Hepatocyte (in vitro differentiated cells): ENCODE results near the gene EEF1G. TPM values are rescaled to one million over a fixed set of nuclear protein-coding genes. Genes with fewer than 3 reads are reported as not detected.

ENCODE experiments used
- DNase-seq: peaks from one replicate; pipeline ENCODE4 v3.0.0-alpha.2; 2016; ENCODE audit warnings: low spot score
- H2AFZ ChIP-seq: fragments of 200-600 bp; sonication (generic); 2 replicates; pipeline ENCODE4 v1.6.0; 2016; ENCODE audit warnings: antibody characterized with exemption, mild to moderate bottlenecking
- H3K27ac ChIP-seq: fragments of 200-600 bp; sonication (generic); 2 replicates; pipeline ENCODE4 v1.5.1; 2016; ENCODE audit warnings: mild to moderate bottlenecking
- H3K27me3 ChIP-seq: fragments of 200-600 bp; sonication (generic); 2 replicates; pipeline ENCODE4 v1.6.1; 2016
- H3K36me3 ChIP-seq: fragments of 200-600 bp; sonication (generic); replicated peaks from 2 replicates; pipeline ENCODE4 v1.5.1; 2016; ENCODE audit warnings: low read depth; ENCODE audit not compliant: insufficient read depth
- H3K4me1 ChIP-seq: fragments of 200-600 bp; sonication (generic); 2 replicates; pipeline ENCODE4 v1.5.1; 2016; ENCODE audit warnings: mild to moderate bottlenecking, moderate library complexity; ENCODE audit not compliant: insufficient read depth
- H3K4me2 ChIP-seq: fragments of 200-600 bp; sonication (generic); 2 replicates; pipeline ENCODE4 v1.6.0; 2016
- H3K4me3 ChIP-seq: fragments of 200-600 bp; sonication (generic); 2 replicates; pipeline ENCODE4 v1.5.1; 2016; ENCODE audit warnings: mild to moderate bottlenecking
- H3K79me2 ChIP-seq: fragments of 200-600 bp; sonication (generic); 2 replicates; pipeline ENCODE4 v1.6.0; 2017; ENCODE audit warnings: mild to moderate bottlenecking
- H3K9me2 ChIP-seq: fragments of 200-600 bp; sonication (generic); replicated peaks from 2 replicates; pipeline ENCODE4 v1.6.0; 2017; ENCODE audit warnings: mild to moderate bottlenecking; ENCODE audit not compliant: insufficient read depth
- H3K9me3 ChIP-seq: fragments of 200-600 bp; sonication (generic); 2 replicates; pipeline ENCODE4 v1.5.1; 2016; ENCODE audit warnings: low read depth, mild to moderate bottlenecking
- H4K20me1 ChIP-seq: fragments of 200-600 bp; sonication (generic); 2 replicates; pipeline ENCODE4 v1.6.0; 2016; ENCODE audit warnings: mild to moderate bottlenecking; ENCODE audit not compliant: insufficient read depth, poor library complexity, severe bottlenecking
- EZH2 ChIP-seq: fragments of 200-600 bp; sonication (generic); IDR thresholded peaks from 2 replicates; pipeline ENCODE4 v1.6.1; 2016; ENCODE audit warnings: antibody characterized with exemption, mild to moderate bottlenecking, borderline replicate concordance
- EZH2phosphoT487 ChIP-seq: fragments of 200-600 bp; sonication (generic); IDR thresholded peaks from one replicate; pipeline ENCODE4 v1.6.1; 2018; ENCODE audit warnings: antibody characterized with exemption, mild to moderate bottlenecking, low read depth, moderate library complexity; ENCODE audit not compliant: unreplicated experiment, severe bottlenecking
- WGBS: methylation state at CpG from one replicate; pipeline ENCODE4 v1.1.6; 2016; ENCODE audit warnings: low lambda C conversion rate; ENCODE audit errors: missing lambda C conversion rate; 5-methylcytosine and 5-hydroxymethylcytosine counted together
- polyA plus RNA-seq: library from polyadenylated mRNA; unstranded; fragments of >200 nt; fragmentation: Nextera tagmentation; extraction: Ambion mirVana; gene quantifications from 2 replicates; pipeline ENCODE4 v1.2.1, GENCODE V29; 2016
- total RNA-seq: library from RNA; depleted of rRNA; stranded (reverse); fragments of >200 nt; gene quantifications from 2 replicates; pipeline ENCODE4 v1.2.3, GENCODE V29; 2014
- TF ChIP-seq, protein P1 (sequence below): fragments of 200-600 bp; sonication (generic); IDR thresholded peaks from 2 replicates; pipeline ENCODE4 v1.5.1; 2016; ENCODE audit warnings: antibody characterized with exemption, mild to moderate bottlenecking; ENCODE audit not compliant: poor library complexity

The EEF1G gene
- total and polyA plus RNA-seq, 2 experiments from 2014 or later: 526 to 1,634 TPM

DNA sequence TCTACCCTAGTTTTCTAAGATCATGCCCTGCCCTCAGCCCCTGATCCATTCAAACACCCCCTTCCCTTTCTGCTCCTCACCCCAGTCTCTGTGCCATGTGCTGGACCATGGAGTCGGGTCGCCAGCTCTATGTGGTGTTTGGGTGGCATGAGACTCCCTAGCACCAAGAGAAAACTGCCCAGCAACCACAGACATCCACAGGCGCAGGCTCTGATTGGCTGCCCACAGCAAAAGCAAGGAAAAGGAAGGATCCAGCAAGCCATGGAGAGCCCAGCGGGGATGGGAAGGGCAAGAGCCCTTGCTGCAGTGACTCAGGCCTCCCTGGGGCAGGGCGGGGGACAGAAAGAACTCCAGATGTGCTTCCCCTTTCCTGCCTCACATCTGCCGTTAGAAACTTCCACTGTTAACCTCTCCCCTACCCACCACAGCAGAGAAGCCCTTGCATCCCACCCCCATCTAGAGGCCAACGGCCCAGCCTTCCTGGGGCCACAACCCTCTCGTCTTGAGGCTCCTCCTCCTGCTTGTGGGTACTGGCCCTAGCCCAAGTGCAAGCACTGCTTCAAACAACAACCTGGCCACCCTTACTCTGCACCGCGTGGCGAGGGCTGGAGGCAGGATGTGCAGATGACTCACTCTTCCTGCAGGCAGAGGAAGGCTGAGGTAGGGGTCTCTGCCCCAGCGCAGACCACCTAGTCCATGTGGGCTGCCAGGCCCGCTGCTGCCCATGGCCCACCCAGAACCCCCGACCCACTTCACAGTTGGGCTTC lies 17.4 kb downstream of the EEF1G start:
- Histone ChIP-seq H3K4me2 (peak overlapping the region; percentile 23), H3K27me3 (no peaks in the 10 kb centered on the region), H3K27ac (peak overlapping the region; percentile 99), H2AFZ (no peak overlapping the region), H3K4me1 (peaks cover 60% of the 10 kb centered on the region), H3K79me2 (peaks cover 14% of the 10 kb centered on the region), H3K9me2 (no peaks in the 10 kb centered on the region), H4K20me1 (no peaks in the 10 kb centered on the region), H3K9me3 (no peaks in the 10 kb centered on the region), H3K4me3 (no peak overlapping the region), H3K36me3 (no peaks in the 10 kb centered on the region)
- DNase-seq: peak; percentile 87
- WGBS: 41% methylated on average over 14 of the region's 14 CpGs
- TF ChIP-seq EZH2phosphoT487 (no peak), EZH2 (no peak)
- TF ChIP-seq, protein P1, sequence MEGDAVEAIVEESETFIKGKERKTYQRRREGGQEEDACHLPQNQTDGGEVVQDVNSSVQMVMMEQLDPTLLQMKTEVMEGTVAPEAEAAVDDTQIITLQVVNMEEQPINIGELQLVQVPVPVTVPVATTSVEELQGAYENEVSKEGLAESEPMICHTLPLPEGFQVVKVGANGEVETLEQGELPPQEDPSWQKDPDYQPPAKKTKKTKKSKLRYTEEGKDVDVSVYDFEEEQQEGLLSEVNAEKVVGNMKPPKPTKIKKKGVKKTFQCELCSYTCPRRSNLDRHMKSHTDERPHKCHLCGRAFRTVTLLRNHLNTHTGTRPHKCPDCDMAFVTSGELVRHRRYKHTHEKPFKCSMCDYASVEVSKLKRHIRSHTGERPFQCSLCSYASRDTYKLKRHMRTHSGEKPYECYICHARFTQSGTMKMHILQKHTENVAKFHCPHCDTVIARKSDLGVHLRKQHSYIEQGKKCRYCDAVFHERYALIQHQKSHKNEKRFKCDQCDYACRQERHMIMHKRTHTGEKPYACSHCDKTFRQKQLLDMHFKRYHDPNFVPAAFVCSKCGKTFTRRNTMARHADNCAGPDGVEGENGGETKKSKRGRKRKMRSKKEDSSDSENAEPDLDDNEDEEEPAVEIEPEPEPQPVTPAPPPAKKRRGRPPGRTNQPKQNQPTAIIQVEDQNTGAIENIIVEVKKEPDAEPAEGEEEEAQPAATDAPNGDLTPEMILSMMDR: no peak

DNA sequence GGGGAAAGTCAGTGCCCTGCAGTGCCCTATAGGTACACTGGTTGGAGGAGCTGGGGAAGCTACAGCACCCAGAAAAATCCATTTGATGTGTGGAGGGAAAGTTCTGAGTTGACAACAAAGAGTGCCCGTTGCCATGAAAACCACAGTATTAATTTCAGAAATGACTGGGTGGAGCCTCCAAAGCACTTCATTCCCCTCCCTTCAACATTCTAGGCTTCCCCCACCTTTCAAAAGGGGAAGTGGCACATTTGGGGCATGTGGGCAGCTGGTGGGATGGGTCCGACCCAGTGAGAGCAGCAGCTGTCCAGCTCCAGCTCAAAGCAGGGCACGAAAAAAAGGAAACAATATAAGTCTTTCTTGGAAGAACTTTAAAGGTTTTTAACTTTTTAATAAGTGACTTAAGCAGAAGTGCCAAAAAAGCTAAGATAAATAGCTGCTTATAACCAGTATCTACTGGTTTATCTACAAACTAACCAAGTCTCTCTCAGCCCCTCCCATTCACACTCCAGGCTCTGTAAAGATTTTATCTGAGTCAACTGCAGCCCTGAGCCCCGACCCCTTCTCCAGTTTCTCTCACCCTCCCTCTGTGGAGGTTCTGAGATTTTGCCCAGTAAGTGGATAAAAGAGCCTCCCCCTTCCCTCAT lies 18.1 kb downstream of the EEF1G start:
- Histone ChIP-seq H3K4me3 (no peak overlapping the region), H2AFZ (no peak overlapping the region), H3K9me3 (no peaks in the 10 kb centered on the region), H4K20me1 (no peaks in the 10 kb centered on the region), H3K36me3 (no peaks in the 10 kb centered on the region), H3K9me2 (no peaks in the 10 kb centered on the region), H3K27ac (peak overlapping the region; percentile 99), H3K79me2 (peaks cover 14% of the 10 kb centered on the region), H3K27me3 (no peaks in the 10 kb centered on the region), H3K4me1 (peaks cover 59% of the 10 kb centered on the region), H3K4me2 (peak overlapping the region; percentile 23)
- DNase-seq: peak; percentile 53
- 44% methylated on average over 4 of the region's 4 CpGs for WGBS
- TF ChIP-seq, protein P1: no peak
- TF ChIP-seq EZH2 (no peak), EZH2phosphoT487 (no peak)

DNA sequence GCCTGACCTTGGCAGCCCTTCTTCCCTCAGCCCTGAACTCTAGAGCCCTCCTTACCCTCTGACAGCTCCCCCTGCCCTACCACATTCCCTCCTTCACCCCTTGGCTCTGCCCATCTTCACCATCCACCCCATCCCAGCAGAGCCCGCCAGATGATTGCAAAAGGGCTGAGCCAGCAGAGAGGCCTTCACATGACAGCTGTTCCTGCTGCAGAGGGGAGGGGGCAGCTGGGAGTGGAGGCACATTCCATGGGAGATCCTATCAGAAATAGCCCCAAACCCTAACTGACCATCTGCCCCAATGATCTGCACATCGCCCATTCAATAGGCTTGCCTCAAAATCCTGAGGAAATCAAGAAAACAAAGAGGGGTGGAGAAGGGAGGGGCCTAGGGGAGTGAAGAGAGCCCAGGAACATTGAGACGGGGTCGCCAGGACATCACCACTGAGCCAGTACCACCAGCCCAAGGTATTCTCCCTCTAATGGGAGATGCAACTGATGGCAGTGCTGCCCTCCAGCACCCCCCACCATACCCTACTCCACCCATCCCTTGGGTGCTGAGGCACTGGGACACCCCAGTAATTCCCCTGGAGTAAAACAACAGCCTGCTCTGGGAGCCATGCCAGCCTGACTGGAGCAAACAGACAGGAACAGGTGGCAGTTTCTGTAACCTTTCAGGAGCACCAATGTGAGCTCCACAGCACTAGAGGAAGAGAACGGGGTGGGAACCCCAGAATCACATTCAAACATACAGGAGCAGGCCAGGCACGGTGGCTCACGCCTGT lies 19.1 kb downstream of the EEF1G start:
- no peaks in the 10 kb centered on the region for H3K9me3 ChIP-seq
- H3K27me3 ChIP-seq: no peaks in the 10 kb centered on the region
- no peaks in the 10 kb centered on the region for H3K36me3 ChIP-seq
- WGBS: 82% methylated on average over 7 of the region's 7 CpGs
- peak overlapping the region; percentile 99 for H3K27ac ChIP-seq
- no peaks in the 10 kb centered on the region for H3K9me2 ChIP-seq
- no peak overlapping the region for H3K4me3 ChIP-seq
- peaks cover 12% of the 10 kb centered on the region for H3K79me2 ChIP-seq
- no peak overlapping the region for H2AFZ ChIP-seq
- peaks cover 60% of the 10 kb centered on the region for H3K4me1 ChIP-seq
- TF ChIP-seq EZH2: no peak
- TF ChIP-seq EZH2phosphoT487: no peak
- TF ChIP-seq, protein P1: no peak
- H4K20me1 ChIP-seq: no peaks in the 10 kb centered on the region
- H3K4me2 ChIP-seq: no peak overlapping the region
- no peak for DNase-seq
